Caki2 (cell line): Measurements from ENCODE around the gene SFXN4. TPM values are rescaled to one million over a fixed set of nuclear protein-coding genes. Genes with fewer than 3 reads are reported as not detected.
A peak's percentile ranks its signal among the peaks of the same experiment; 100 is the strongest.
"Not testable (repeated sequence)": the region's sequence is repeated elsewhere in the genome, so short reads cannot be mapped to it uniquely, and the experiment has no call there.

ENCODE experiments used
- DNase-seq: peaks from one replicate; pipeline ENCODE4 v3.0.0-alpha.2; 2015; ENCODE audit warnings: low read depth
- in situ Hi-C: cut with HindIII; loops from 2 replicates; pipeline ENCODE4 v1.10.0; 2016; ENCODE audit warnings: low sequenced_read_pairs, low pct_unique_long_range_greater_than_20kb, mixed read lengths
- total RNA-seq: library from RNA; depleted of rRNA; stranded (reverse); fragments of >200 nt; shearing (Covaris generic); gene quantifications from 2 replicates; pipeline ENCODE4 v1.2.3, GENCODE V29; 2014; ENCODE audit warnings: low replicate concordance

The SFXN4 gene
- total RNA-seq, 1 experiment from 2014 or later, result 30.8 TPM

DNA sequence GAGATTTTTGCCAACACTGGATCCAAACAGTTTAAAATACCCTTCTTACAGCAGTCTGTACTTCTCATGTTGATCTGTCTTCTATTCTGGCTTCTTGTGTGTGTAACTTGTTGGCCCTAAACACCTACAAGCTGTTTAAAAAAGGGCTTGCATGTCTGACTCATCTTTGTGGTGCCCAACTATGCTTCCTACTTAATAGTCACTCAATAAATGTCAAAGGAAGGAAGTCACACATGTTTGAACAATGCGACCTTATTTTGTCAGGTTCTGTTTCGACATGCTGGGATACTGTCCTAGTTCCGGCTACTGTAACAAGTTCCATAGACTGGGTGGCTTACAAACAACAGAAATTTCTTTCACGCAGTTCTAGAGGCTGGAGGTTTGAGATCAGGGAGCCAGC, 32.4 kb upstream of the SFXN4 start:
- no peak for DNase-seq
- in situ Hi-C loops, result no loop called here

DNA sequence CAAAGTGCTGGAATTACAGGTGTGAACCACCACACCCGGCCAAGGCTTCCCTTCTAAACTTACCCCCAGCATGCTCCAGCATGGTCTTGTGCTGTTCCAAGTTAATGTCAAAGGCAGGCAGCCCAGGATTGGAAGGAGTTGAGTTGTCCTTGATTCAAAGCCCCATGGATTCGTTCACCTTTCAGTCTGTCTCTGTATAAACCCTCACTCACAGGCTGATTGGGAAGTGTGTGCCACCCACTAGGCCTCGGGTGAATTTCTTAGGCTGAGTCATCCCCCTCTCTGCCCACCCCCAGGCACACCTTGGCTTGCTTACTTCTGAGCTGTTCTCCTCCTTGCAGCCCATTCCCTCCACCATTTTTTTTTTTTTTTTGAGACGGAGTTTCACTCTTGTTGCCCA, 26.4 kb upstream of the SFXN4 start:
- in situ Hi-C loops, result no loop called here
- no peak for DNase-seq

DNA sequence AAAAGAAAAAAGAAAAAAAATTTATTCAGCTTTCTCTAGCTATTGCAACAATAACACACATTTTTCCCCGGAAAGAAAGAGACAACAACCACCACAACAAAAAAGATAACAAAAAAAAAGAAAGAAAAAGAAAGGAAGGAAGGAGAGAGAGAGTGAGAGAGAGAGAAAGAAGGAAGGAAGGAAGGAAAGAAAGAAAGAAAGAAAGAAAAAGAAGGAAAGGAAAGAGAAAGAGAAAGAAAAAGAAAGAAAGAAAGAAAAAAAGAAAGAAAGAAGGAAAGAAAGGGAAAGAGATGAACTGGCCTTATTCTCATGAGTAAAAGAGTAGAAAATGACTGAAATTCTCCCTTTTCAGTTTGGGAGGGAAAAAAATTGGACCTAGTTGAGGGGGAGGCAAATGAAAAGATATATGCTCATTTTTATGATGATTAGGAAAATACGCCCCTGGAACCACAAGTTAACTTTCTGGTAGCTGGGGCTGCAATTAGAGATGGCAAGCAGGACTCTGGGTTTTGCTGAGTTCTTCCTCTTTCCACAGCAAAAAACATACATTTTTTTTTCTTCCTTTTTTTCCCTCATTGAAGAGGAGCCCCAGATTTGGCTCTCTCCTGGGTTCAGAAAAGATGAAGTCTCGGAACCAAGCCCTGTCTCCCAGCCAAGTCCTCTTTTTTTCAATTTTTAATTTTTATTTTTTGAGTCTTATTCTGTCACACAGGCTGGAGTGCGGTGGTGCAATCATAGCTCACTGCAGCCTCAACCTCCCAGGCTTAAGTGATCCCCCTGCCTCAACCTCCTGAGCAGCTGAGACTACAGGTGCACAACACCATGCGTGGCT, 25.7 kb upstream of the SFXN4 start:
- DNase-seq, result no peak
- in situ Hi-C loops, result no loop called here

DNA sequence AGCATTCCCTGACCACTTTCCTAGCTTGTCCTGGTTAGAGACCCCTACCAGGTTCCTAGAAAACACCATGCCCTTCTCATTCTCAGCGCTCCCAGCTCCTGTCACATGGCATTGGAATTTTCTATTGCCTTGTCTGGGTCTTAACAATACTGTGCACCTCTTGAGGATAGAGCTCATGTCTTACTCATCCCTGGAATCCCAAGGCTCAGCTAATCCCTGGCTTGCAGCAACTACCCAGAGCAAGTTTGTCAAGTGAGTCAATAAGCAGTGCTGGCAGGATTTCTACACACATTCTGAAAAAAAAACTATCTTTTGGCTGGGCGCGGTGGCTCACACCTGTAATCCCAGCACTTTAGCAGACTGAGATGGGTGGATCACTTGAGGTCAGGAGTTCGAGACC, 24.8 kb upstream of the SFXN4 start:
- in situ Hi-C loops, result no loop called here
- no peak for DNase-seq

DNA sequence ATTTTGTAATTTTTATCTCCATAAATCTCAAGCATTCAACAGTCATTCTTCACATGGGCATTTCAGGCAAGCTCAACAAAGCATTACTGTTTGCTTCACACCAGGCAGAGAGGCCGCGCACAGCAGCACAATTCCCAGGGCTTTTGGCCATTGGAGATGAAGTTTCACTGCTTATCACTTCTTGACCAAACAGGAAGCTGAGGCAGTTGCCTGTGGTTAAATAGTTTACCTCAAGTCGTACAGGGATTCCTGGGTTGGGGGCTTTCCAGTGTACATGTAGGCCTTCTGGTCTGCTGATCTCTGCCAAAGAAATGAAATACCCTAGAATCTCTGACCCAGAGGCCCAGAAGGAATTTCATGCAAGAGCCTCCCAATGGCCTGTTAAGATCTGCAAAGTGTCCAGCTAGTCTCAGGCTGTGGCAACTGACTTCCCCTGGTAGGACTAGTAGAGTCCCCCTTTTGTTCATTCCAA, 24.3 kb upstream of the SFXN4 start:
- in situ Hi-C loops, result no loop called here

DNA sequence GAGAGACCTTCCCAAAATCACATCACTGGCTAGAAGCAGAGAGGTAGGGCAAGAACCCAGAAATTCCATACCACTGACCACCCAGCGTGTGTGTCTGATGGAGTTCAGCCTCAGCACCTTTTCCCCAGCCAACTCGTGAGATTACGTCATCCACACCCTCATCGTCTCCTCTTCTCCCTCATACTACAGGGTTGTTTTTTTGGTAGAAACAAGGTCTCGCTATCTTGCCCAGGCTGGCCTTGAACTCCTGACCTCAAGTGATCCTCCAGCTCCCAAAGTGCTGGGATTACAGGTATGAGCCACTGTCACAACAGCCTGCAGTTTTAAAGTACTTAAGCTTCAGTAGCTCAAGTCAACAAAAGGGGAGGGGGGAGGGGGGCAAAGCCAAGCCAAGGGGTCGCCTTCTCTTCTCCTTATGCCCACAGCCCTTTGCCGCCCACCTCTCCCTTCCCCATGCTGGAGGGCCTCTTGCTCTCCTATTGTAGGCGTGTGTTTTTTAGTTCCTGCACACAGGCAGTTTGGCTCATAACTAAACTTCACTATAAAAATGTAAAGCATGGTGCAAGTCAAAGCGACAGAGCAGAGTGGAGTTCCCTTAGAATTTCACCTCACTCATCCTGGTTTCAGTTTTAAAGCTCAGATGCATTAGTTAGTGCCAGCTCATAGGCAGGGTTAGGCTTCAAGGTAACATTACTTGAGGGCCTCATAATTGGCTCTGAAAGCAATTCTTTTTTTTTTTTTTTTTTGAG, 18.3 kb upstream of the SFXN4 start:
- DNase-seq, result no peak
- in situ Hi-C loops, result no loop called here

More for the DNA sequence above, 24.3 kb upstream of the SFXN4 start:
- no peak for DNase-seq

DNA sequence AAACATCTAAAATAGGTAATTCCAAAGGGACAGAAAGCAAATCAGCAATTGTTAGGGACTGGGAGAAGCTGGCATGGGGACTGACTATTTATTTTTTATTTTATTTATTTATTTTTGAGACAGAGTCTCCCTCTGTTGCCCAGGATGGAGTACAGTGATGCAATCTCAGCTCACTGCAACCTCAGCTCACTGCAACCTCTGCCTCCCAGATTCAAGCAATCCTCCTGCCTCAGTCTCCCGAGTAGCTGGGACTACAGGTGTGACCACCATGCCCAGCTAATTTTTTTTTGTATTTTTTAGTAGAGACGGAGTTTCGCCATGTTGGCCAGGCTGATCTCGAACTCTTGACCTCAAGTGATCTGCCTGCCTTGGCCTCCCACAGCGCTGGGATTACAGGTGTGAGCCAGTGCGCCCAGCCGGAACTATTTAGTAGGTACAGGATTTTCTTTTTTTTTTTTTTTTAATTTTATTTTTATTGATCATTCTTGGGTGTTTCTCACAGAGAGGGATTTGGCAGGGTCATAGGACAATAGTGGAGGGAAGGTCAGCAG, 15.4 kb upstream of the SFXN4 start:
- in situ Hi-C loops, DNase-seq: not testable (repeated sequence)

DNA sequence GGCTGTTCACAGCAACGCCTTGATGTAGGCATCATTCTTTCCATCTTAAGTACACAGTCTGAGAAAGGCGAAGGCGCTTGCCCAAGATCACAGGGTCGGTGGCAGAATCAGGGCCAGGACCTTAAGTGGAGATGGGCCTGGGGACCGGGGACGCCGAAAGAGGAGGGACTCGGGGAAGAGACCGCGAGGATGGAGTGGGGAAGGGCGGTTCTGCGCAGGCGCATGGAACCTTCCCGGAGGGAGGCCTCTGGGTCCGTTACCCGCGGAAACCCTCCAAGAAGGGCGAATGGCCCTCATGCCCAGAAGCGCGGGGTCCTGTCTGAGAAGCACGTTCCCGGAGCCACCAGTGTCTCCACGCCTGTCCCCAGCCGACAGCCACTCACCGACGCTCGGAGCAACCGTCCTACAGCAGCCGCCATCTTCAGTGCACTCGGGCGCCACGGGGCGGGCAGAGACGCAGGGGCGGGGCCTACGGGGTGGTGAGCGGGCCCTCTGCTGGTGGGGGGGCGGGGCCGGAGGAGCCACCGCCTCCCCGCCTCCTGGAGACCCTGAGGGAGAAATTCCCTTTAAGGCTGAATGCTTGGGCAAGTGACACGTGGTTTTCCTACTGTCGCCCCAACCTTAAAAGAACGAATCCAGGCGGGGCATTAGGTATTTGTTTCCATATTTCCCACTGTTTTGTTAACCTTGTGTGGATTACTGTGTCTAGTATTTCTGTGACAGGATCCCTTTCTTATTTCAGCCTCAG, 13.0 kb upstream of the SFXN4 start, which contains the start of gene PRDX3:
Gene PRDX3, minus strand, starts transcription at position 441 of the 748 bp plus-strand sequence. Its CDS starts 22 bp downstream, at position 419.
- peak; percentile 86 for DNase-seq

DNA sequence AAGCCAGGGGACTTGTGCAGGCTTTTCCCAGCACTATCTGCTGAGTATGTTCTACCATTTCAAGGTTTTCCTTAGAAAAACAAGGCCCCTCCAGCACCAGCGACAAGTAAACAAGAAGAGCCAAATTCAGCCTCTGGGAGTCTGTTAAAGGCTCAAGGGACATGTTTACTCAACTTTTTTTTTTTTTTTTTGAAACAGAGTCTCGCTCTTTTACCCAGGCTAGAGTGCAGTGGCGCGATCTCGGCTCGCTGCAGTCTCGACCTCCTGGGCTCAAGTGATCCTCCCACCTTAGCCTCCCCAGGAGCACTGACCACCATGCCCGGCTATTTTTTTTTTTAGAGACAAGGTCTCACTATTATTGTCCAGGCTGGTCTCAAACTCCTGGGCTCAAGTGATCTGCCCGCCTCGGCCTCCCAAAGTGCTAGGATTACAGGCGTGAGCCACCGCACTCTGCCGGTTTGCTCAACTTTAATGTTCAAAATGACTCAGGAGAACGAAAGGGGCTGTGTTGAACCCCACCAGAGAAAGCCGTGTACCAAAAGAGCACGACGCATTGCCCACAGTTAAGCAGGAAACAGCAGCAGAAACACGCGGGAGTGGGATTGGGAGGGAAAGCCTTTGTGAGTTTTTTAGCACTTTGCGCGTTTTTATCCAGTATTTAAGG, 12.3 kb upstream of the SFXN4 start:
- DNase-seq, result no peak
- in situ Hi-C loops, result no loop called here

More for the DNA sequence above, 13.0 kb upstream of the SFXN4 start, which contains the start of gene PRDX3:
- in situ Hi-C loops, result no loop called here

DNA sequence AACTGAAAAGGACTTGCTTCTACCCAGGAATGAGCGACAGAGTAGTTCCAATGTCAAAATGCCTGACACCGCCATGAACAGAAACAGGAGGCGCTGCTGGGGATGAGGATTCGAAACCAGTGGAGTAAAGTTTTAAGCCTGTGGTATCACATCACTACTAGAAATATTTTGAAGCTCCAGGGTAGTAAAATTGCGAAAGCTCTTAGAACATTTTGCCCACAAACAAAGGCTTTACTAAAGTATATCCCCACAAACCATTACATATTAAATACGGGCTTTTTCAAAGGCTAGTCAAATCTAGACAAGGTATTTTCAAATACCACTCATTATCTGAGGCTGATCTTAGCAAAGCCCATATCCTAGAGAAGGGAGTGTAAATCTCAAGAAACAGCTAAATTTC, 10.7 kb upstream of the SFXN4 start:
- DNase-seq, result no peak
- in situ Hi-C loops, result no loop called here

DNA sequence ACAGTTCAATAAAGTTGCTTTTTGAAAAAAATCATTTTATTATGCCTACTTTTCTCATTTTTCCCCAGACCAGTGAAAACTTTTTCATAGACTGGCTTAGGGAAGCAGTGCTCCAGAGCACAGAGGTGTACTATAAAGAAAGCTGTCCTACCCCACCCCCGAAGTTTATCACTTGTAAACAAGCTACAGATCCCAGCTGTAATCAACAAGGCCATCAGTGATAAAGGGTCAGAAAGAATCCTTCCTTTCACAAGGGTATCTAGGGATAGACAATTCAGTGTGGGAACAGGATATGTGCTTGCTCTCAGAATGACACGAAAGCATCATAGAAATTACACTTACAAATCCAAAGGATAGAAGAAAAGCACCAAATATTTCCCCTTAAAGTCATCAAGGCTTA, 8.6 kb upstream of the SFXN4 start:
- in situ Hi-C loops, result no loop called here
- DNase-seq, result no peak

DNA sequence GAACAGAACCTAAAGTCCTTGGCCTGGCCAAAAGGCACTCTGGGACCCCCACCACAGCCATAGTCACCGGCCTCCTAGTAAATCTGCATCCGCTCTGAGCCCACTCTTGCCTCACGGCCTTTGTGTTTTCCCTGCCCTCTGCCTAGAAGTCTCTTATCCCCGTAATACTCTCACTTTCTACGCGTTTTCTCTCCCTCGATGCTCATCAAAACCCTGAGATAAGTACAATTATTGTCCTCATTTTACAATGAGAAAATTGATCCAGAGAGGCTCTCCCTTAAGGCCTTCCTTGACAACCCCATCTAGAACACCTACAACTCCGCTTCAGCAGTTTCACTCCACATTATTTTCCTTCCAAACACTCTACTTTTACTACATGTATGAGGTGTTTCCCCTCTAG, 1.5 kb upstream of the SFXN4 start:
- no peak for DNase-seq
- in situ Hi-C loops, result no loop called here

DNA sequence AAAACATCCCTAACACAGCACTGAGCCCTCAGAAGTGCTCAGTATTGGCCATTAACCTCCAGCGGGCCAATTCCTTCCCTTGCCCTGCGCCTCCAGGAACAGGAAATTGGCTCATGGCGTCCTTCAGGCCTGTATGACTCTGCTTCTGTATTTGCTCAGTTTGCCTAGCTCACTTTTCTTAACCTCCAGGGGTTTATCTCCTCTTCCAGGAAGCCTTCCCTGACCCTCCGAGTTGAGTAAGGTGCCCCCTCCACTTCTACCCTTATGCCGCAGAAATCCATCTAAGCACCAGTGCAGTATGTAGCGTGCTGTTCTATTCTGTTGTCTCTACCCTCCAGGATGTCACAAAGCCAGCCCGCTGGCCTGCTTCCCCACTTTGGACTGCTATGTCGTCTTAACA, 1.1 kb upstream of the SFXN4 start:
- in situ Hi-C loops, result no loop called here
- no peak for DNase-seq

DNA sequence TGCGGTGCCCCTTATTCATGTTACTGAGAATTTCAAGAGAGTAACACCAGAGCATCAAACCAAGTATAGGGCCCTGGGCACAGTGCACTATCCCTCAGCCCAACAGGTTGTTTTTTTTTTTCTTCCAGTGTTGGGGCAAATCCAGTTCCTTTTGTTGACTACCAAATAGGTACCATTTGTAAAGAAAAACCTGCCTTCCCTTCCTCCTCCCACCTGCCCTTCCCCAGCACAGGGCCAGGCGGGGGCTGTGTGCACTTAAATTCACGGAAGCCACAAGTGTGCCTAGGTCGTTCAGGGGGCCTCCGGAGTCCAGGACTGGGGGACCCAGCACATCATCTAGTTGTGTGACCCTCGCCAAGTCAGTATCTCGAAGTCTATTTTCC, 595 bp upstream of the SFXN4 start:
- DNase-seq, result no peak
- in situ Hi-C loops, result no loop called here

DNA sequence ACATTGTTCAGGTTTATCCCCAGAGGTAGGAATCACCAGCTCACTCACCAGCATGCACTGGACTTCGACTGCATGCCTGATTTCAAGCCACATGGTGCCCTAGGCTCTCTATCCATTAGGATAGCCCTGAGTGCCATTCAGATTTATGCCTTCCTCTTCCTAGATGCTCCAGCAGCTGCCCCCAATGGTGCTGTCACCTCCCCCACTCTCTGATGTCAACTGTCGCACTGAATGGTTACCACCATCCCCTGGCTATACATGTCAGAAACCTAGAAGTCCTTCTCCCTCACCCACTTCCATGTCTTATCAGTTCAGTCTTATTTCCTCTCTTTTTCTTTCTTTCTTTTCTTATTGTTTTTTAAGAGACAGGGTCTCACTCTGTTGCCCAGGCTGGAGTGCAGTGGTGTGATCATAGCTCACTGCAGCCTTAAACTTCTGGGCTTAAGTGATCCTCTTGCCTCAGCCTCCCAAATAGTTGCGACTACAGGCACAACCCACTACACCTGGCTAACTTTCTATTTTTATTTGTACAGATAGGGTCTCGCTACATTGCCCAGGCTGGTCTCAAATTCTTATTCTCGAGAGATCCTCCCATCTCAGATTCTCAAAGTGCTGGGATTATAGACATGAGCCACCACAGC, 2.9 kb downstream of the SFXN4 start:
- in situ Hi-C loops, result no loop called here
- DNase-seq, result no peak

DNA sequence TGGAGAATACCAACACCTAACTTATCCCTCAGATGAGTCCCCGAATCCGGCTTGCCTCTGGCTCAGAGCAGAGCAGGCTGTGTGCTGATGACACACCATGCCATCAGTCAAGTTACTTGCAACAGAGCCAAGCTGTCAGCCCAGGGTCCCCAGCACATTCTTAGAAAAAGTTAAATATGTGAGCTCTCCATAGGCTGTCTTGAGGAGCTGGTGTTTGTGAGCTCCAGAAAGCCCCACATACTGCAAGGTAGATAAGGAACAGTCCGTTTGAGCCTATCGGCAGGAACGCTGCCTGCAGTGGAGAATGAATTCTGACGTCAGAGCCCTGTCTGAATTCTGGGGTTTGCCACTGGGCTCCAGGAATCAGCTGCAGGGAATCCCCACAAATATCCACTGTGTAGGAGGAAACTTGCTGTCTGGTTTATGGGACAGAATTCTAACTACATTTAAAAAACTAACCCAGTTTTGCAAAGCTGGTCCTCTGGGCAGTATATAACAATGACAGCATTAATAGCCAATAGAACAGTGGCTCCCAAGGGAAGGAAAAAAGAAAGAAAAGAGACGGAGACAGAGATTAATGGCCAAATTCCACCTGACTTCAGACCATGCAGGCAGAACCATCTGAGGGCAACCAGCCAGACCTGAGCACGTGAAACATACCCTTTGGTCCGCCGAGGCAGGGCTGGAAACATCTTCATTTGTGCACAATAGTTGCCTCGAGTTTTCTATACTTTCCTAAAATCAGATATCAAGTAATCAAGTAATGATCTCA, 3.6 kb downstream of the SFXN4 start:
- DNase-seq, result no peak
- in situ Hi-C loops, result no loop called here

DNA sequence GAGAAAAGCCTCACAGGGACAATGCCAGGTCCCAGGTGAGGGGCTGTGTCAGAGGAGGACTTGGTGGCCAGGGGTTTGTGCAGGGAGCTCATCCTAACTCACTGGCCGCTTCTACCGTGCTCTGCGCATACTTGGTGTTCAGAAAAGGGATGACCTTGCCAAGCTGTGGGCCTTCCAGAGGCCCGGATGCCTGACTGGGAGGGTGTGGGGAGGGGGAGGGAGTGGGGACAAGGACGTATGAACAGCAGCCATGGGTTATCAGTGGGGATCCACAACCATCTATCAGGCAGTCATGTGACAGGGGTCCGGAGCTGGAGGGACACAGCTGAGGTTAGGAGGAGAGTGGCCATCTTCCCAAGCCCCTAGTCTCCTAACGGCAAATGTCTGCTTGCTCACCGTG, 6.2 kb downstream of the SFXN4 start:
- DNase-seq, result no peak
- in situ Hi-C loops, result no loop called here
